Neural cell (in vitro differentiated cells): ENCODE results near the gene SRP68. TPM values are rescaled to one million over a fixed set of nuclear protein-coding genes. Genes with fewer than 3 reads are reported as not detected.

Experiments
- H2AFZ ChIP-seq: fragments of 200-600, 300-800 bp; sonication (generic), shearing (Covaris generic); 2 replicates; pipeline ENCODE4 v1.6.0; 2014; ENCODE audit warnings: low read depth, mild to moderate bottlenecking, antibody characterized with exemption, low read length, moderate library complexity
- H3F3A ChIP-seq: fragments of 200-600 bp; shearing (Covaris generic); 2 replicates; pipeline ENCODE4 v1.6.1; 2016; ENCODE audit warnings: mild to moderate bottlenecking, moderate library complexity, mixed read lengths, antibody characterized with exemption, low read length; ENCODE audit not compliant: insufficient read depth, poor library complexity, severe bottlenecking
- H3K27ac ChIP-seq: fragments of 200-600, 300-800 bp; sonication (generic), shearing (Covaris generic); 2 replicates; pipeline ENCODE4 v1.5.1; 2014; ENCODE audit warnings: mild to moderate bottlenecking, low read length, moderate library complexity
- H3K27me3 ChIP-seq: fragments of 300-800, 200-600 bp; sonication (generic), shearing (Covaris generic); 2 replicates; pipeline ENCODE4 v1.6.0; 2014; ENCODE audit warnings: mild to moderate bottlenecking, low read depth, low read length, moderate library complexity; ENCODE audit not compliant: insufficient read depth
- H3K36me3 ChIP-seq: fragments of 300-800, 200-600 bp; sonication (generic), shearing (Covaris generic); 2 replicates; pipeline ENCODE4 v1.5.1; 2014; ENCODE audit warnings: mild to moderate bottlenecking, antibody characterized with exemption, low read length, moderate library complexity; ENCODE audit not compliant: insufficient read depth
- H3K4me2 ChIP-seq: fragments of 300-800, 200-600 bp; sonication (generic), shearing (Covaris generic); 2 replicates; pipeline ENCODE4 v1.6.0; 2014; ENCODE audit warnings: mild to moderate bottlenecking, low read length
- H3K4me3 ChIP-seq: fragments of 300-800, 200-600 bp; sonication (generic), shearing (Covaris generic); 2 replicates; pipeline ENCODE4 v1.5.1; 2014; ENCODE audit warnings: mild to moderate bottlenecking, low read length, moderate library complexity
- H3K79me2 ChIP-seq: fragments of 200-600 bp; shearing (Covaris generic); replicated peaks from 2 replicates; pipeline ENCODE4 v1.6.0; 2014; ENCODE audit warnings: mild to moderate bottlenecking, low read length, moderate library complexity; ENCODE audit not compliant: insufficient read depth
- H3K9ac ChIP-seq: fragments of 300-800, 200-600 bp; sonication (generic), shearing (Covaris generic); 2 replicates; pipeline ENCODE4 v1.6.1; 2016; ENCODE audit warnings: mild to moderate bottlenecking, low read length, mixed read lengths
- H3K9me2 ChIP-seq: fragments of 200-600 bp; shearing (Covaris generic); 2 replicates; pipeline ENCODE4 v1.6.1; 2016; ENCODE audit warnings: mild to moderate bottlenecking, low read length, mixed read lengths; ENCODE audit not compliant: insufficient read depth
- H3K9me3 ChIP-seq: fragments of 200-600, 300-800 bp; sonication (generic), shearing (Covaris generic); 2 replicates; pipeline ENCODE4 v1.6.1; 2016; ENCODE audit warnings: mild to moderate bottlenecking, mixed run types, low read length, moderate library complexity, mixed read lengths
- H4K20me1 ChIP-seq: fragments of 200-600 bp; shearing (Covaris generic); 2 replicates; pipeline ENCODE4 v1.6.1; 2016; ENCODE audit warnings: mild to moderate bottlenecking, mixed run types; ENCODE audit not compliant: insufficient read depth
- EP300 ChIP-seq: fragments of 450-650 bp; conservative IDR thresholded peaks from 2 replicates; pipeline ENCODE4 v1.6.1; 2014; ENCODE audit warnings: antibody characterized with exemption, mild to moderate bottlenecking, moderate library complexity; ENCODE audit not compliant: poor library complexity, severe bottlenecking
- EZH2 ChIP-seq: fragments of 200-600, 300-800 bp; shearing (Covaris generic), sonication (generic); IDR thresholded peaks from 2 replicates; pipeline ENCODE4 v1.6.1; 2014; ENCODE audit warnings: antibody characterized with exemption, low read length, borderline replicate concordance, mild to moderate bottlenecking; ENCODE audit not compliant: insufficient read depth, poor library complexity, severe bottlenecking
- MXI1 ChIP-seq: fragments of 450-650 bp; conservative IDR thresholded peaks from 2 replicates; pipeline ENCODE4 v1.6.1; 2014; ENCODE audit warnings: antibody characterized with exemption, mild to moderate bottlenecking; ENCODE audit not compliant: poor library complexity, severe bottlenecking
- POLR2AphosphoS5 ChIP-seq: IDR thresholded peaks from 2 replicates; pipeline ENCODE4 v1.6.1; 2012
- RAD21 ChIP-seq: fragments of 450-650 bp; conservative IDR thresholded peaks from 2 replicates; pipeline ENCODE4 v1.6.1; 2014; ENCODE audit warnings: antibody characterized with exemption, mild to moderate bottlenecking, moderate library complexity
- SMC3 ChIP-seq: fragments of 450-650 bp; conservative IDR thresholded peaks from 2 replicates; pipeline ENCODE4 v1.6.1; 2014; ENCODE audit warnings: antibody characterized with exemption, mild to moderate bottlenecking, moderate library complexity; ENCODE audit not compliant: poor library complexity
- TAF1 ChIP-seq: IDR thresholded peaks from 2 replicates; pipeline ENCODE4 v1.6.1; 2012; ENCODE audit warnings: low read depth
- polyA plus RNA-seq: library from polyadenylated mRNA; depleted of rRNA; stranded (reverse); fragments of >200 nt; gene quantifications from 2 replicates; pipeline ENCODE4 v1.2.3, GENCODE V29; 2014
- TF ChIP-seq, protein P1 (sequence below): fragments of 450-650 bp; IDR thresholded peaks from 2 replicates; pipeline ENCODE4 v1.5.1; 2014; ENCODE audit warnings: antibody characterized with exemption, mild to moderate bottlenecking, moderate library complexity; ENCODE audit not compliant: poor library complexity, severe bottlenecking
- TF ChIP-seq, protein P2 (sequence below): IDR thresholded peaks from 2 replicates; pipeline ENCODE4 v1.6.1; 2012; ENCODE audit warnings: borderline replicate concordance

SRP68 gene
- polyA plus RNA-seq, 1 donor from 2014 or later: 26.3 TPM

DNA sequence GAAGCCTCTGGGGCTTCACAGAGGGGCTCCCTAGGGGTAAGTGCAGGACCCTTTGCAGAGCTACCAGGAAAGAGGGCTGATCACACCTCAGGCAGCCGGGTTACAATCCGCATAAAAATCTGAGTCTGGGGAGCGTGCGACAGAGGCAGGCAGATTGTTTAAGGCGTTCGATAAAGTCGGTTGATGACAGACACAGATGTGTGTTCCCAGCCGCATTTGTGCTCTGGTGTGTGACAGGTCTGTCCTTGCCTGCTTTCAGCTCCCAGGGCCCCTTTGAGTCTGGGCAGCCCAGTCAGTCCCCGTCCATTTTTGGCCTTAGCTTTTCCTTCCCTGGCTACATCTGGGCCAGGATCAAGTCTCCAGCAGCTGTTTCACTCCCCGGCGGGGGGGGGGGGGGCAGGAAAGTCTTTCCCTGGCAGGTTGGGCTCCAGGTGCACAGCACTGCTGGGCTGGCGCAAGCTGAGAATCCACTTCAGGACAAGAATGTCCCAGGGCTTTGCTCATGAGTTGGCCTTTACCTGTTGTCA is 5.3 kb upstream of the SRP68 start:
- Histone ChIP-seq H3K4me2 (no peak overlapping the region), H4K20me1 (no peaks in the 10 kb centered on the region), H3K4me3 (peak overlapping the region; percentile 62), H3K9me3 (no peaks in the 10 kb centered on the region), H3F3A (no peaks in the 10 kb centered on the region), H3K27me3 (peaks cover 62% of the 10 kb centered on the region), H3K9me2 (no peaks in the 10 kb centered on the region), H3K79me2 (peaks cover 3% of the 10 kb centered on the region), H3K27ac (no peak overlapping the region), H3K36me3 (no peaks in the 10 kb centered on the region), H2AFZ (no peak overlapping the region), H3K9ac (no peak overlapping the region)
- TF ChIP-seq TAF1 (no peak), MXI1 (no peak), EZH2 (no peak), POLR2AphosphoS5 (no peak), EP300 (no peak), RAD21 (no peak), SMC3 (no peak)
- TF ChIP-seq, protein P1, sequence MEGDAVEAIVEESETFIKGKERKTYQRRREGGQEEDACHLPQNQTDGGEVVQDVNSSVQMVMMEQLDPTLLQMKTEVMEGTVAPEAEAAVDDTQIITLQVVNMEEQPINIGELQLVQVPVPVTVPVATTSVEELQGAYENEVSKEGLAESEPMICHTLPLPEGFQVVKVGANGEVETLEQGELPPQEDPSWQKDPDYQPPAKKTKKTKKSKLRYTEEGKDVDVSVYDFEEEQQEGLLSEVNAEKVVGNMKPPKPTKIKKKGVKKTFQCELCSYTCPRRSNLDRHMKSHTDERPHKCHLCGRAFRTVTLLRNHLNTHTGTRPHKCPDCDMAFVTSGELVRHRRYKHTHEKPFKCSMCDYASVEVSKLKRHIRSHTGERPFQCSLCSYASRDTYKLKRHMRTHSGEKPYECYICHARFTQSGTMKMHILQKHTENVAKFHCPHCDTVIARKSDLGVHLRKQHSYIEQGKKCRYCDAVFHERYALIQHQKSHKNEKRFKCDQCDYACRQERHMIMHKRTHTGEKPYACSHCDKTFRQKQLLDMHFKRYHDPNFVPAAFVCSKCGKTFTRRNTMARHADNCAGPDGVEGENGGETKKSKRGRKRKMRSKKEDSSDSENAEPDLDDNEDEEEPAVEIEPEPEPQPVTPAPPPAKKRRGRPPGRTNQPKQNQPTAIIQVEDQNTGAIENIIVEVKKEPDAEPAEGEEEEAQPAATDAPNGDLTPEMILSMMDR: no peak
- TF ChIP-seq, protein P2, sequence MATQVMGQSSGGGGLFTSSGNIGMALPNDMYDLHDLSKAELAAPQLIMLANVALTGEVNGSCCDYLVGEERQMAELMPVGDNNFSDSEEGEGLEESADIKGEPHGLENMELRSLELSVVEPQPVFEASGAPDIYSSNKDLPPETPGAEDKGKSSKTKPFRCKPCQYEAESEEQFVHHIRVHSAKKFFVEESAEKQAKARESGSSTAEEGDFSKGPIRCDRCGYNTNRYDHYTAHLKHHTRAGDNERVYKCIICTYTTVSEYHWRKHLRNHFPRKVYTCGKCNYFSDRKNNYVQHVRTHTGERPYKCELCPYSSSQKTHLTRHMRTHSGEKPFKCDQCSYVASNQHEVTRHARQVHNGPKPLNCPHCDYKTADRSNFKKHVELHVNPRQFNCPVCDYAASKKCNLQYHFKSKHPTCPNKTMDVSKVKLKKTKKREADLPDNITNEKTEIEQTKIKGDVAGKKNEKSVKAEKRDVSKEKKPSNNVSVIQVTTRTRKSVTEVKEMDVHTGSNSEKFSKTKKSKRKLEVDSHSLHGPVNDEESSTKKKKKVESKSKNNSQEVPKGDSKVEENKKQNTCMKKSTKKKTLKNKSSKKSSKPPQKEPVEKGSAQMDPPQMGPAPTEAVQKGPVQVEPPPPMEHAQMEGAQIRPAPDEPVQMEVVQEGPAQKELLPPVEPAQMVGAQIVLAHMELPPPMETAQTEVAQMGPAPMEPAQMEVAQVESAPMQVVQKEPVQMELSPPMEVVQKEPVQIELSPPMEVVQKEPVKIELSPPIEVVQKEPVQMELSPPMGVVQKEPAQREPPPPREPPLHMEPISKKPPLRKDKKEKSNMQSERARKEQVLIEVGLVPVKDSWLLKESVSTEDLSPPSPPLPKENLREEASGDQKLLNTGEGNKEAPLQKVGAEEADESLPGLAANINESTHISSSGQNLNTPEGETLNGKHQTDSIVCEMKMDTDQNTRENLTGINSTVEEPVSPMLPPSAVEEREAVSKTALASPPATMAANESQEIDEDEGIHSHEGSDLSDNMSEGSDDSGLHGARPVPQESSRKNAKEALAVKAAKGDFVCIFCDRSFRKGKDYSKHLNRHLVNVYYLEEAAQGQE: no peak

DNA sequence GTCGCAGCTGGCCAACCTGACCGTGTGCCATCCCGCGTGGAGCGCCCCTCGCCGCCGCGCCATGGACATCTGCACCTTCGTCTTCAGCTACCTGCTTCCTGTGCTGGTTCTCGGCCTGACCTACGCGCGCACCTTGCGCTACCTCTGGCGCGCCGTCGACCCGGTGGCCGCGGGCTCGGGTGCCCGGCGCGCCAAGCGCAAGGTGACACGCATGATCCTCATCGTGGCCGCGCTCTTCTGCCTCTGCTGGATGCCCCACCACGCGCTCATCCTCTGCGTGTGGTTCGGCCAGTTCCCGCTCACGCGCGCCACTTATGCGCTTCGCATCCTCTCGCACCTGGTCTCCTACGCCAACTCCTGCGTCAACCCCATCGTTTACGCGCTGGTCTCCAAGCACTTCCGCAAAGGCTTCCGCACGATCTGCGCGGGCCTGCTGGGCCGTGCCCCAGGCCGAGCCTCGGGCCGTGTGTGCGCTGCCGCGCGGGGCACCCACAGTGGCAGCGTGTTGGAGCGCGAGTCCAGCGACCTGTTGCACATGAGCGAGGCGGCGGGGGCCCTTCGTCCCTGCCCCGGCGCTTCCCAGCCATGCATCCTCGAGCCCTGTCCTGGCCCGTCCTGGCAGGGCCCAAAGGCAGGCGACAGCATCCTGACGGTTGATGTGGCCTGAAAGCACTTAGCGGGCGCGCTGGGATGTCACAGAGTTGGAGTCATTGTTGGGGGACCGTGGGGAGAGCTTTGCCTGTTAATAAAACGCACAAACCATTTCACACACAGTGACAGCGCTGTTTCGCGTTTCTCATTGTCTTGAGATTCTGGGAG is 4.7 kb upstream of the SRP68 start:
- peaks cover 10% of the 10 kb centered on the region for H3K79me2 ChIP-seq
- H3K9me3 ChIP-seq: no peaks in the 10 kb centered on the region
- no peaks in the 10 kb centered on the region for H3F3A ChIP-seq
- H3K9ac ChIP-seq: no peak overlapping the region
- no peaks in the 10 kb centered on the region for H3K9me2 ChIP-seq
- TF ChIP-seq, protein P2: no peak
- TF ChIP-seq MXI1 (peak; percentile 15), SMC3 (no peak), POLR2AphosphoS5 (peak; percentile 27), EZH2 (peak; percentile 27), RAD21 (no peak)
- peak overlapping the region; percentile 62 for H3K4me3 ChIP-seq
- H4K20me1 ChIP-seq: no peaks in the 10 kb centered on the region
- no peak overlapping the region for H2AFZ ChIP-seq
- H3K27ac ChIP-seq: no peak overlapping the region
- H3K36me3 ChIP-seq: no peaks in the 10 kb centered on the region
- H3K27me3 ChIP-seq: peaks cover 62% of the 10 kb centered on the region
- no peak overlapping the region for H3K4me2 ChIP-seq
